Esophagus muscularis mucosa (tissue), 4 donors: ENCODE results near the gene IL5RA.

ENCODE experiments used
- EP300 ChIP-seq: sonication (generic); formaldehyde crosslinking; IDR thresholded peaks from one replicate; pipeline ENCODE4 v1.6.1; 2017; ENCODE audit warnings: antibody characterized with exemption
- POLR2A ChIP-seq: fragments of 450-650 bp; IDR thresholded peaks from one replicate; pipeline ENCODE4 v1.6.1; 2017; ENCODE audit warnings: antibody characterized with exemption, moderate library complexity, mild to moderate bottlenecking, low read depth
- POLR2AphosphoS5 ChIP-seq, 2 donors: sonication (generic); formaldehyde crosslinking; IDR thresholded peaks; one replicate each; pipeline ENCODE4 v1.6.1; 2017; ENCODE audit warnings: antibody characterized with exemption in 2 of 2
- TF ChIP-seq, protein P1 (sequence below), 3 experiments: fragments of 200-600 bp in 2 of 3; fragments of 450-650 bp in 1 of 3; sonication (generic) in 2 of 3; IDR thresholded peaks; one replicate each; pipeline ENCODE4 v1.5.1; 2017 to 2019; ENCODE audit warnings: antibody characterized with exemption in 3 of 3, mild to moderate bottlenecking in 2 of 3, moderate library complexity in 1 of 3

GRCh38 chr3:3038201-3038991 lies 71.8 kb downstream of the IL5RA start:
- TF ChIP-seq, protein P1, sequence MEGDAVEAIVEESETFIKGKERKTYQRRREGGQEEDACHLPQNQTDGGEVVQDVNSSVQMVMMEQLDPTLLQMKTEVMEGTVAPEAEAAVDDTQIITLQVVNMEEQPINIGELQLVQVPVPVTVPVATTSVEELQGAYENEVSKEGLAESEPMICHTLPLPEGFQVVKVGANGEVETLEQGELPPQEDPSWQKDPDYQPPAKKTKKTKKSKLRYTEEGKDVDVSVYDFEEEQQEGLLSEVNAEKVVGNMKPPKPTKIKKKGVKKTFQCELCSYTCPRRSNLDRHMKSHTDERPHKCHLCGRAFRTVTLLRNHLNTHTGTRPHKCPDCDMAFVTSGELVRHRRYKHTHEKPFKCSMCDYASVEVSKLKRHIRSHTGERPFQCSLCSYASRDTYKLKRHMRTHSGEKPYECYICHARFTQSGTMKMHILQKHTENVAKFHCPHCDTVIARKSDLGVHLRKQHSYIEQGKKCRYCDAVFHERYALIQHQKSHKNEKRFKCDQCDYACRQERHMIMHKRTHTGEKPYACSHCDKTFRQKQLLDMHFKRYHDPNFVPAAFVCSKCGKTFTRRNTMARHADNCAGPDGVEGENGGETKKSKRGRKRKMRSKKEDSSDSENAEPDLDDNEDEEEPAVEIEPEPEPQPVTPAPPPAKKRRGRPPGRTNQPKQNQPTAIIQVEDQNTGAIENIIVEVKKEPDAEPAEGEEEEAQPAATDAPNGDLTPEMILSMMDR (IDR thresholded peaks at IDR 0.05): no peak
- TF ChIP-seq POLR2AphosphoS5 (IDR thresholded peaks at IDR 0.05) (no peak), POLR2A (no peak), EP300 (no peak)
